HG02981 (cell line): Measurements from ENCODE around the gene LAPTM5.
A peak's percentile ranks its signal among the peaks of the same experiment; 100 is the strongest.

Experiments used
- ATAC-seq: cut with Tn5 transposase; IDR thresholded peaks from one replicate; pipeline ENCODE4 v1.9.1; 2021; ENCODE audit warnings: mild to moderate bottlenecking, moderate library complexity; ENCODE audit not compliant: unreplicated experiment

Gene LAPTM5

DNA sequence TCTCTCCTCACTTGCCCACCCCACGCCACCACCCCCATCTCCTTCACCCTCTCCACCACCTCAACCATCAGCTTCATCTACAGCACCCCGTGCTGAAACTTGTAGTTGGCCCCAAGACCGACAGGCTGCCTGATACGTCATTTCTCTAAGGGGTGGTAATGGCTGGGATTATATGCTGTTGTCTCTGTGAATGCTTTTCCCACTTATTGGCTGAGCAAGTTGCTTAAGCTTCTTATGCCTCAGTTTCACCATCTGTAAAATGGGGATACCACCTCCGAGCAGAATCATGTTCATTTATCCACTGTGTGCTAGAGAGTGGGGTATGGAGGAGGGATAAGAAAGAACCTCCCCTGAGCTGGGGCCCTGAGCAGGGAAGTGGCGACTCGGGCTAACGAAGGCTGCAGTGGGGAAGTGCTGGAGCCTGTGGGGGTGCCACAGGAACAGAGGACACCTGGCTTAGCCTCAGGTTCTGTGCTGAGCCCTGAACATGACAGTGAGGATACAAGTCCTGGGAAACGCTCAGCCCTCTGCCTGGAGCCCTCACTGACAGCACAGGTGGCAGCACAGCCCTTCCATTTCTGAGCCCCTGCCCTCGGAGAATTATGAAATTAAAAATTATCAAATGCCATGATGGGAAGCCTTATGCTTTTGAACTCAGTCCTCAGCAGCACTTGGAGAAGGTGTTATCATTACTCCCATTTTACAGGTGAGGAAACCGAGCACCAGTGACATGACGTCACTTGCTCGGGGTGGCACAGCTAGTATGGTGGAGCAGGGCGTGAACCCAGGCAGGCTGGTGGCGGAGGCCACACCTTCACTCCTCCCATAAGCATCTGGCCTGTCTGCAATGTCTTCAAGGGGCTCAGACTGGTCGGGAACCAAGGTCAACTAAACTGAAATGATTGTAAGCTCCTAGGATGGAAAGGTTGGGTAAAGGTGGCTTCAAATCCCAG is 37.0 kb downstream of the LAPTM5 start:
- no peak for ATAC-seq

- no peak for ATAC-seq
Measured at GRCh38 chr1:30719406-30720270, 37.9 kb downstream of the LAPTM5 start.

DNA sequence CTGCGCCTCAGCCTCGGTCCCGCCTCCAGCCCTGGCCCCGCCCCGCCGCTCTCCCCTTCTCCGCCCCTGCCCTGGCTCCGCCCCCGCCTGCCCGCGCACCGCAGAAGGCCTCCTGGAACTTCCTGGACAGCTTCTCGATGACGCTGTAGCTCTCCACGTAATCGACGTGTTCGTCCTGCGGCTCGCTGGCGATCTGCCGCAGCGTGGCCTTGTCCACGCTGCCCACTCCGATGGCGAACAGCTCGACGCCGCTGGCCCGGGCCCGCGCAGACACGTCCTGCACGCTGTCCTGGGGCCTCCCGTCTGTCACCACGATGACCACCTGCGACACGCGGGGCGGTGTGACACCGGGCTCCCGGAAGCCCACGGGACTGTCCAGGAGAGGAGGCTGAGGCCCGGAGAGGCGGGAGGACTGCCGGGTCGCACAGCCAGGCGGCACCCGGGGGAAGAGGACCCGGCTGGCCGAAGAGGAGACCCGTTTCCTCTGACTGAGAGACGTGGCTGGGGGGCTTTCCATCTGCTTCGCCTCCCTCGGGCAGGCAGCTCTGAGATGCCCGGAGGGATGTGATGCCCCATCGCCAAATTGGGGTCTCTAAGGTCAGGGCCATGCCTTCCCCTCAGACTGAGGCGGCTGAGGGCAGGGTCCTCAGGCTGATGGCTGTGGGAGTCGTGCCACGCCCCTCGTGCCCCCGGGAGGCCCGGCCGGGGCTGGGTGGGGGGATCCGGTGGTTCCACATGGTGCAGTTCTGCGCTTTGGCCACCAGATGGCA is 38.8 kb downstream of the LAPTM5 start:
- ATAC-seq, result peak; percentile 50

DNA sequence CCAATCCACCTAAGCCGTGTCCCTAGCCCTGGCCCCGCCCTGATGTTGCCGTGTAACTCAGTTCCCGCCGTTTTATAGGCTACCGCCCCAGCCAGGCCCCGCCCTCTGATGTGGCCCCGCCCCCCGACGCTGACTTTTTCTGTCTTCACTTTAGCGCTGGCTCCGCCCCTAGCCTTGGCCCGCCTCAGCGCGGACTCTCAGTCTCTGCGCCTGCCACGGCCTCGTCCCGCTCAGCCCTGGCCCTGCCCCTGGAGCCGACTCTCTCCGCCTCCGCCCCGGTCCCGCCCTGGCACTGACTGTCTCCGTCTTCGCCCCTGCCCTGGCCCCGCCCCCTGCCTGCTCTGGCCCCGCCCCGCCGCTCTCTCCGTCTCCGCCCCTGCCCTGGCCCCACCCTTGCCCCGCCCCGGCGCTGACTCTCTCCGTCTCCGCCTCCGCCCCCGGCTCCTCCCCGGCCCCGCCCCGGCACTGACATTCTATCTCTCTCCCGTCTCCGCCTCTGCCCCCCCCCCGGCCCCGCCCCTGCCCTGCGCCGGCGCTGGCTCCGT is 39.4 kb downstream of the LAPTM5 start:
- peak; percentile 87 for ATAC-seq

DNA sequence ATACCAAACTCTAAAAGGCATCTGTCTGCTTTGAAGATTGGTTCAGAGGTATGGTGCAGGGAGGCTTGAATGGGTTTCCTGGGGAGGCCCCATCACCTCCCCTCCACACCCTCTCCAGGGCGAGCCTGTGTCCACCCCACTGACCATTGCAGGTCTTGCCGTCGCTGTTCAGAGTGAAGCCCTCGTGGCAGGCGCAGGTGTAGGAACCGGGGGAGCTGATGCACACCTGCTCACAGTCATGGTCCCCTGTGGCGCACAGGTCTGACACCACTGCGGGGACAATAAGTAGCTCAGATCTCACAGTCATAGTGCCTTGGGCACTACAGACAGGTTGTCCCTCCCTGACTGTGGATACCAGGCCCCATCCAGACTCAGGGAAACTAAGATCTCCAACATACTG is 40.9 kb downstream of the LAPTM5 start:
- no peak for ATAC-seq

DNA sequence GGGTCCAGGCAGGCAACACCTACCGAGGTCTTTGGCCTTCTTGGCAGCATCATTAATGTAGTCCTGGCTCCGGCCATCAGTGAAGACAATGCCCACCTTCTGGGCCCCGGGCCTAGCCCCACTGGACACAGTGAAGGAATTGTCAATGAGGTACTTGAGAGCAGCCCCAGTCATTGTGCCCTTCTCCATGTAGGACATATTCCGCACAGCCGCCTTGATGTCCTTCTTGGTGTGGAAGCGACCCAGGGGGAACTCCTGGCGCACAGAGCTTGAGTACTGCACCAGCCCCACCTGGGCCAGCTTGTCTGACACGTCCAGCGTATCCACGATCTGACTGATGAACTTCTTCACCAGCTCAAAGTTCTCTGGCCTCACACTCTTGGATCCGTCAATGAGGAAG is 41.7 kb downstream of the LAPTM5 start:
- ATAC-seq, result no peak

DNA sequence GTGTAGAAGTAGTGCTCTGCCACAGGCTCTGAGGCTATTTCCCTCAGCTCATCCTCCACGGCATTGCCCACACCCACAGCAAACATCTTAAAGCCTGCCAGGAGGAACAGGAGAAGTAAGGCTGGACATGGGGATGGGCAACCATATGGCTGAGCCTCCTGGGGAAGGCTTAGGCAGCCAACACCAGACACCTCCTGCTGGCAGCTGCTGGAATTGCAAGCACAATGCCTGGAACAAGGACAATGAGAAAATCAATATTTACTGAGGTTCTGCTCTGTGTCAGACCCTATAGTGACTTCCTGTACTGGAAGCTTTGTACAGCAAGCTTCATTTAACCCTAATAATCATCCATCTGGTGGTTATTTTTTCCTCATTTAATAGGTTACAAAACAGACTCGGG is 42.4 kb downstream of the LAPTM5 start:
- no peak for ATAC-seq

DNA sequence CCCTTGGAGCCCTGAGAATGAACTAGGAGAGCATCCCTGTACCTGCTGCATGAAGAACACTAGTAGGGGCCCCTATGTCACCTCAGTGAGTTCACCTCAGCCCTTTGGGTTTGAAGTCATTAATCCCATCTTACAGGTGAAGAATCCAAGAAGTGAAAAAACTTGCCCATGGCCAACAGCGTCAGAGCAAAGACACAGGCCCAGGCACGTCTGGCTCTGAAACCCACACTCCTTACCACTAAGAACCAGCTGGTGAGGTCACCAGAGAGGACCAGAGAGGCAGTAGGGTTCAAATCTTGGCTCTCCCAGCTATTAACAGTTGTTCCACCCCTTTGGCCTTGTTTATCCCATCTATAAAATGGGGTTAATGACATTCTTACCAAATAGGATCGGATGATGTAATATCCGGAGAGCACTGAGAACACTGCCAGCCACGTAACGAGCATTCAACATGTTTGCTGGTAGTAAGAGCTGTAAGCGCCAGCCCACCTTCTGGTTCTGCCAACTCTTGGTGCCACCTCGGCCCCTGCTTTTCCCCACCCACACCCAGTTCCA is 43.0 kb downstream of the LAPTM5 start:
- no peak for ATAC-seq

DNA sequence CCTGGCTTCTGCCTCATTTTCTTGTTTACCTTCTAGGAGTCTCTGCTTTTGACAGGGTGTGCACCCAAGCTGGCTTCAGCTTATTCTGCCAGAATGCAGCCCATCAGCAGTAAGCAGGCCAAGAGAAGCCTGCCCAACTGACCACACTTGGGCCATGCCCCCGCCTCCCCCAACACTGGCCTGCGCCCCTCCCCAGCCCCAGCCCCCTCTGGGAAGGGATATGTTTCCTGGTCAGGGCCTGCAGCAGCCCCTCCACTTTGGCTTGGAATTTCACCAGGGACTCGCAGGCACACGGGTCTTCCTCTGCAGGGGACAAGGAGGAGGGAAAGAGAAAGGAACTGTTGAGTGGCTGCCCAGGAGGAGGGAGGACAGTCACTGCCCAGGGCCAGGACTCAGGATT is 43.5 kb downstream of the LAPTM5 start:
- ATAC-seq, result no peak

DNA sequence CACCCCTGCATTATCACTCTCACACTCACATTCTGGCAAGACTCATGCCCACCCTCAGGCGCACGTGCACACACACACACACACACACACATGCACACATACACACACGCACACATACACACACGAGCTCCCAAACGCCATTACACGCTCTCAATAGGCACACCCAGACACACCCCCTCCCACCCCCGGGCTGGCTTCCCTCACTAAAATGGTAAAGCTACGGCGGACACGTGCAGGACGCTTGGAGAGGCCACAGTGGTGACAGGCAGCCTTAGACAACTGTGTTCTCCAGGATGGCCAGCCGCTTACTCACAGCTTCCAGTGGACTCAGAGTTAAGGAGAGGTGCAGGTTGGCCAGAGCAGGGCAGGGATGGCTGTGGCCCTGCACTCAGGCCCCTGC is 44.3 kb downstream of the LAPTM5 start:
- ATAC-seq, result no peak

DNA sequence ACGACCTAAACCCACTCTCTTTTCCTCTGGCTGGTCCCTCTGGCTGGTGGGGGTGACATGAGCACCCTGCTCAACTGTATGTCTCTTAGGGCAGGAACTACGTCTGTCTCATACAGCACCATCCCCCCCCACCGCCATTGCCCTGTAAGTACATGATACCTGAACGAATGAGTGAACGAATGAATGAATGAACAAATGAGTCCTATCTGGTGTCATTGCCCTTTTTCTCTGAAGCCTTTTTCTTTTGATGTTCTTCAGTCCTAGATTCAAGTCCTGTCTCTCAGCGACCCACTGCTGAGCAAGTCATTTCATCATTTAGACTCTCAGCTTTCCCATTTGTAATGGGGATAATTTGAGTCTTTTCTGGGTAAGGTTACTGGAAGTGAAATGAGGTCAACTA is 45.0 kb downstream of the LAPTM5 start:
- no peak for ATAC-seq

DNA sequence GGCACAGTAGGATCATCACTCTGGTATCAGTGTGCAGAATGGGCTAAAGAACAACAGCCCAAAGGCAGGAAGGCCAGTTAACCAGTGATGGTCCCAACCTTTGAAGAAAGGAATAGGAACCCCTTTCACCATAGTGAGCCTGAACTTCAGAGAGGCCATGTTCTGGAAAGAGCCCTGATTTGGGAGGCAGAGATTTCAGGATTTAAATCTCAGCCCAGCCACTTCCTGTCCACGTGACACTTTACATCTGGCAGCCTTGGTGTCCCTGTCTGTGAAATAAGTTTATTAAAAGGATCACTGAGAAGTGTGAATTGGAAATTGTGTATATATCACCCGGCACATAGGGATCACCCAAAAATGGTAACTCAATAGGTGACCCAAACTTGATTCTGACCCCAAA is 47.2 kb downstream of the LAPTM5 start:
- ATAC-seq, result no peak

- no peak for ATAC-seq
Measured at GRCh38 chr1:30708361-30708728, 49.2 kb downstream of the LAPTM5 start.

GRCh38 chr1:30707412-30708360 is 49.9 kb downstream of the LAPTM5 start:
- ATAC-seq, result no peak

- ATAC-seq, result no peak
Measured at GRCh38 chr1:30706528-30706927, 51.0 kb downstream of the LAPTM5 start.

GRCh38 chr1:30705698-30706097 is 51.9 kb downstream of the LAPTM5 start:
- no peak for ATAC-seq

DNA sequence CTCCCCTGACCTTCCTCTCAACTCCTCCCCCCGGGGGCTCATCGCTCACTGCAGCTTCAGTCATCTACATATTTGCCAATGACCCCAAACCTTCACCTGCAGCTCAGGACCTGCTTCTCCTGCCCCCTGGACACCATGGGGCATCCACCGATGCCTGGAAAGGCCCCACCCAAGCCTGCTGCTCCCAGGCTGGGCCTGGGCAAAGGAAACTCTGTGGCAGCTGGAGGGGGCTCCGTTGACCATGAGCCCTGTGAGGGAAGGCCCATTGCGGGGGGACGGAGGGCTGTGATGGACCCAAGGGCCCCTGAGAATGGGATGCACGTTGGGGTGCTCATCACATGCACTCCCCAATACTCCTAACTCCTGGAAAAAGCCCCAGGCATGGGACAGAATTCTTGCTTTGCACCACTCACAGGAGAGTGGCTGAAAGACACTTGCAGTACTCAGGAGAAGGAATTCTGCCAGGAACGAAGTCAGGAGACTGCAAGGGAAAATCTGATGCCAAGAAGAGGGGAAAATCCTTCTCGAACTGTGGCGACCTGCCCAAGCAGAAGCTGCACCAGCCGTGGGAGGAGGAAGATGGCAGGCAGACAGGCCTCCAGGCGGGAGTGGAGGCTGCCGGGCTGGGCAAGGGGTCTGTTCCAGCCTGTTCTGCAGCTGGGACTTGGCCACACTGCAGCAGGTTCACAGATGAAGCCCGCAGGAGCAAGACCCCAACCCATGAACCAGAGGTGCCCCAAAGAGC is 52.6 kb downstream of the LAPTM5 start:
- no peak for ATAC-seq

DNA sequence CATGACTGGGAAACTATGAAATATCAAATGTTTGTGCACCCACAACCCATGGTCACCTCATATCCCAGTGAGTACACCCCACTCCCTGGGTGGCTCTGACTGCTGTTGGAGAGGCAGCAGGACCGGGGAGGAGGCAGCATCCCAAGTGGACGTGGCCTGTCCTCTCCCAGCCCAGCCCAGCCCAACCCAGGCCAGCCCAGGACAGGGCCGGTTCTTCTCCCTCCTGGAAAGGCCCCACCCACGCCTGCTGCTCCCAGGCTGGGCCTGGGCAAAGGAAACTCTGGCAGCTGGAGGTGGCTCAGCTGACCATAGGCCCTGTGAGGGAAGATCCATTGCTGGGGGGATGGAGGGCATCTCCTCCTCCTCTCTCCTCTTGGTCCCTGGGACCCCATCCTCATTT is 53.3 kb downstream of the LAPTM5 start:
- ATAC-seq, result no peak

DNA sequence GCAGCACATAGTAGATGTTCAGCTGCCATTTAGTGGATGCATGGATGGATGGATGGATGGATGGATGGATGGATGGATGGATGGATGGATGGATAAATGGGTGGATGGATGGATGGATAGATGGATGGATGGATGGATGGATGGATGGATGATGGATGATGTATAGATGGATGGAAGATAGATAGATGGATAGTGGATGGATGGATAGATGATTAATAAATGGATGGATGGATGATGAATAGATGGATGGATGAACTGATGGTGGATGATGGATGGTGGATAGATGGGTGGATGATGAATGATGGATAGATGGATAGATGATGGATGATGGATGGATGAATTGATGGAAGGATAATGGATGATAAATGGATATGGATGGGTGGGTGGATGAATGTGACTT is 54.8 kb downstream of the LAPTM5 start:
- no peak for ATAC-seq
